Peyer's patch (tissue), 4 donors: Measurements from ENCODE around the gene OLFML2A.

Source experiments
- CTCF ChIP-seq, 6 experiments: fragments of 450-650 bp in 4 of 6; fragments of 200-600 bp in 2 of 6; sonication (generic) in 1 of 6; IDR thresholded peaks; one replicate each; pipeline ENCODE4 v1.5.1; 2017 to 2019; ENCODE audit warnings: antibody characterized with exemption in 6 of 6, mild to moderate bottlenecking in 3 of 6, moderate library complexity in 1 of 6
- POLR2A ChIP-seq, 2 donors: fragments of 450-650 bp; IDR thresholded peaks; one replicate each; pipeline ENCODE4 v1.5.1; 2017; ENCODE audit warnings: antibody characterized with exemption in 2 of 2, mild to moderate bottlenecking in 2 of 2, moderate library complexity in 2 of 2

GRCh38 chr9:124846969-124847368 is 70.0 kb downstream of the OLFML2A start:
- TF ChIP-seq CTCF (IDR thresholded peaks at IDR 0.05) (no peak), POLR2A (IDR thresholded peaks at IDR 0.05) (no peak)
